HG03460 (cell line): ENCODE results near the gene HNRNPH1.

ENCODE experiments used
- ATAC-seq: cut with Tn5 transposase; IDR thresholded peaks from one replicate; pipeline ENCODE4 v1.9.1; 2021; ENCODE audit not compliant: unreplicated experiment

HNRNPH1 gene

DNA sequence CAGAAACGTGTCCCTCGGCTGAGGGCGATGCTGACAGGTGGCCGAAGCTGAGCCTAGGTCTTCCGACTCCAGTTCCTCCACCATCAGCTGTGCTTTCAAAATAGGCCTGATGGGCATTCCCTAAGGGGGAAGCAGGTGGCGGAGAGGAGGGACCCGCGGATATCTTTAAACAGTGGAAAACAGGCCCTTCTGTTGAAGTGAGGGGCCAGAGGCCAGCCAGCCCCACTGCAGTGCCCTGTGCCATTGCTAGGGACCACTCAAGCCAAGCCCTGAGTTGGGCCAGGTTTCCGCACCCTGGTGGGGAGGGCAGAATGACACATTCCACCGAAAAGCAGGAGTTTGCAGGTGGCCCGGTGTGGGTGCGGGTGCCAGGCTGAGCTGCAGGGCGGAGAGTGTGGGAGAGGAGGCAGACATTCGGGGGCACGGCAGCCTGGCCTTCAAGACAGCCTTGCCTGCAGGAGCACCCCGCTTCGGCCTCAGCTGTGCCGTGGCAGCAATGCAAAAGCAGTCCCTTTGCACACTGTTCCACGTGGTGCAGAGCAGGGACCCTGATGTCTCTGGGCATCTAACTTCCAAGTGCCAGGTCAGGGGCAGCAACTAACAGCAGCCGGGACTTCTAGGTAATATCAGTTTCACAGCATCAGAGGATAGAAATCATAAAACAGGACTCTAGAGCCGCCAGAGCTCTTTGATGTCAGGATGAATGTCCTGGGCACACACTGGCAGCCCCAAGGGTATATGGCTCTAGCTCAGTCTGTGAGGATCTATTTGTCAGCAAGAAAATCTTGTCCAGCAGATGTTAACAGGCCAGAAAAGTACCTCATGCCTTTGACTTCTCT, 17.2 kb downstream of the HNRNPH1 start:
- ATAC-seq, result no peak

DNA sequence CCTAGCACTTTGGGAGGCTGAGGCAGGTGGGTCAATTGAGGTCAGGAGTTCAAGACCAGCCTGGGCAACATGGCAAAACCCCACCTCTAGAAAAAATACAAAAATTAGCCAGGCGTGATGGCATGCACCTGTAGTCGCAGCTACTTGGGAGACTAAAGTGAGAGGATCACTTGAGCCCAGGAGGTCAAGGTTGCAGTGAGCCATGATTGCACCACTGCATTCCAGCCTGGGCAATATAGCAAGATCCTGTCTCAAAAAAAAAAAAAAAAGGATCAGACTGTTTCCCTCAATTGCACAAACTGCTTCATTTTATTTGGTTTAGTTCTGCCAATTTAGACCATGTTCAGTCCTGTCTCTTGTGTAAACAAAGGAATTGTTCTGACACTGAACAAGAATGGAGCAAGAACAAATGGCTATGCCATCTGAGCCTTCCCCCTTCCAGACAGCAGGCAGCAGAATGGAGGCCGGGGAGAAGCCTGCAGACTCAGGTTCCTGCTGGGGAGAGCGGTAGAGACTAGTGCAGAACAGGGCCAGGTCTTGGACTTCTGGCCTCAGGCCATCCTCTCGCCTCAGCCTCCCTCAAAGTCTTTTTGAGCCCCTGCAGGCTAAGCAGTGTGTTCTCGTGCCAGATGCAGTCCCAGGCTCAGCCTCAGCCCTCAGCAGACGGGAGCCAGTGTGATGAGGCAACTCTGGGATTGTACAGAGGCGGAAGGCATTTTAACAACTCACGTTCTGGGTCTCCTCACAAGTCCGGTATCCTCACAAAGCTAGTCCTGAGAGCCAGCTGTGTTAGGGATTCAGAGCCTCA, 18.2 kb downstream of the HNRNPH1 start:
- ATAC-seq, result no peak

DNA sequence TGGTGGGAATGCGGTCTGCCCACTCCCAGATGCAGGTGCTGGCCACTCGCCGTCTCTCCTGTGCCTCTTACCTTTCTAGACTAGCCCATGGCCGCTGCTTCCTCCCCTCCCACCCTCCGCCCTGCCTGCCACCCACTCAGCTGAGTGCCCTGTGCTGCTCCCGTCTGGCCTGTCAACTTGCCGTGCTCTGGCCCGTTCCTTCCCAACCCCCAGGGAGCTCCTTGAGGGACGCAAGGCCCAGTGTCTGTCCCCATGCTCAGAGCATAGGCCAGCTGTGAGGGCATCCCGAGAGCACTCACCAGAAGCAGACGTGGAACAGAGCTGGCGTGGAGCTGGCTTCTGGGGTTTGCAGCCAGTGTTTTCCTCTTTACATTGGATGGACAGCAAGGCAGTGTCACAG, 20.2 kb downstream of the HNRNPH1 start:
- no peak for ATAC-seq

DNA sequence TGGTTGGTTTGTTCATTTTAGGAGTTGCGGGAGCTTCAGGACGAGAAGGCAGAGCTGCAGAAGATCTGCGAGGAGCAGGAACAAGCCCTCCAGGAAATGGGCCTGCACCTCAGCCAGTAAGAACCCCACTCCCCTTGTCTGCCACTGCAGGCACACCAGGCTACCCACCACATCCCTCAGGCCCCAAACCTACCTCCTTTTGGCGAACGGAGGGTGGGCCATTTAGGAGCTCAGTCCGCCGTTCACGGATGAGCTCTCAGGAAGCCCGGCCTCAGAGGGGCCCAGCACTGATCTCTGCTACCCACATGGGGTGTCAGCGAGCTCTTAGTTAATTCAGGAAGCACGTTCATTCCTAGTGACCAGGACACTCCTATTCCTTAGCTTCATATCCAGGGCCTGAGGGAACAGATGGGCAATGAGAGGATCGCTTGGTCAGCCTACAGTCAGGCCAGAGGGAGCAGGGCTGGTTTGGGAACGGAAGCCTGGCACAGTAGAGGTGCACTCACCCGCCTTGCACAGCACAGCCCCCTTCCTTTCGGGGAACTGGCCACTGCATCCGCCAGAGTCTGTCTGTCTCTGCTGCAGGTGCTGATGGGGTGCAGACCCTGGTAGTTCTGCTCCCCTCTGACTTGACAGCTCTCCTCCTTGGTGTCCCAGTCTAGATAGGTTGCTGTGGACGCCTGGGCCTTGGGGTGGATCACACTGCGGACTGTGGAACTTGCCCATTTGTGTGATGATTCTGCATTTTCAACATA, 21.4 kb downstream of the HNRNPH1 start:
- no peak for ATAC-seq

DNA sequence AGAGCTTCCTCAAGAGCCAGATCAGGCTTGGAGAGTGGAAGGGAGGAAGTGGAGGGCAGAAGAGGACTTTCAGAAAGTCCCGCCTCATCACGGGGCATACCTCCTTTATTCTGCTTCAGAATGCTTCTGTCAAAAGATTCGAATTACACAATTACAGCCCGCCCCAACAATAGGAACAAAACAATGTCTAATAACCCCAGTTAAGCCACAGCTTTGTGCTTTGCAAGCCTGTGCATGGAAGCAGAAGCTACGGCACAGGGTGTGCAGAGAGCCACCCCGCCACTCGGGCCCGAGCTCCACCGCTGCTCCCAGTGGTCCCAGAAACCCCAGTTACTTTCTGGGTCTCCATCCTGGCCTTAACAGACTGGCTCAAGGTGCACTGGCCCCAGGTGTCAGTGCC, 23.5 kb downstream of the HNRNPH1 start:
- ATAC-seq, result no peak

DNA sequence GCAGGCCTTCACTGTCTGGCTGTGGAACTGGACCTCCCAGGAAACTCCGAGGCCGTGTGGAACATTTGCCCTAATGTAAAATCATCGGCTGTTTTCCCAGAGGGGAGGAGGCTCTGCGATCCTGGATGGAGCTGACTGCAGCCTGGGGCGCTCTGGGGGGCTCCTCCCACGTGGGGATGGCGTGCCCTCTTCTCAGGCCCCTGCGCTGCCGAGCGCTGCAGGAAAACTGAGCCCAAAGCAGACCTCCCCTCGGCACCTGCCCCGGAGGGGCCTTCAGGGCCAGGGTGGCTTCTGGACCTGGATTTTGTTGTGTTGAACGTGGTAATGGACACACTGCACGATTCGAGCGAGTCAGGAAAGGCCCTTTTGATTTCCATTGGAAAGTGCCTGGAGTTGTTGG, 23.9 kb downstream of the HNRNPH1 start:
- ATAC-seq, result no peak

DNA sequence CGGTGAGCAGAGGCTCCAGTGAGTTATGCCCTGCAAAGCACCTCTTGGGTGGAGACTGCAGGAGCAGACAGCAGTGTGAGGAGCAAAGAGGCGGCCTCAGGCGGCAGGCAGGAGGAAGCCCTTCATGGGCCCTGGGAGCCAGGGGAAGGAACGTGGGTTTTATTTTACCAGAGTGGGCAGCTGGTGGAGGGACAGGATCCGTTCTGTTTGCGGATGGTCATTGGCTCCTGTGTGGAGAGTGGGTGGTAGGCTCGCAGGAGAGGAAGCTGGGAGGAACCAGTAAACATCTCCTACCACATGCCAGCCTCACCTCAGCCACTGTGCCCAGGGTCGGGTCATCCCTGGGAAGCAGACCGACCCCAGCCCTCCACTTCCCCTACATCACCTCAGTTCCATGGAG, 24.4 kb downstream of the HNRNPH1 start:
- no peak for ATAC-seq

DNA sequence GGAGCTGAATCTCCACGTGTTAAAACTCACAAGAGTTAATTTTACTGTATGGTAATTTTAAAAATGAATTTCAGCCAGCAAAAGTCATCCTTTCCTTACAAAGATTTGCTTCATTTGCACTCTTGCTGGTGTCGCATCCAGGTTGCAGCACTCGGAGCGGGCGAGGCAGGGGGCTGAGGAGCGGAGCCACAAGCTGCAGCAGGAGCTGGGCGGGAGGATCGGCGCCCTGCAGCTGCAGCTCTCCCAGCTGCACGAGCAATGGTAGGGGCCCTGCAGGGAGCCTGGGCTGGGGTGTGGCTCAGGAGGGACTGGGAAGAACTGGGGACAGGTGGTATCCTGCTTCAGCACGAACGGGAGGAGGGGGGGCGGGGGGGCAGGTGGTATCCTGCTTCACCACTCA, 27.1 kb downstream of the HNRNPH1 start:
- ATAC-seq, result no peak

DNA sequence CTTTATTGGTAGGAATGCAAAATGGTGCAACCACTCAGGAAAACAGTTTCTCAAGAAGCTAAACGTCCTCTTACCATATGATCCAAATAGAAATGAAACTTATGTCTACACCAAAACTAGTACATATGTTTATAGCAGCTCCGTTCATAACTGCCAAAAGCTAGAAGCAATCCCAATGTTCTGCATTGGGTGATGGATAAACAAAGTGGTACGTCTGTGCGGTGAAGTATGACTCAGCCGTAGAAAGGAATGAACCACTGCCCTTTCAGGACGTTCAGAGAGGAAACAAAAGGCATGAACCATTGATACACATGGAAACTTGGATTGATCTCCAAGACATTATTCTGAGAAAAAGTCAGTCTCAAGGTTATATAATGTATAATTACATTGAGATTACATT, 27.6 kb downstream of the HNRNPH1 start:
- no peak for ATAC-seq

DNA sequence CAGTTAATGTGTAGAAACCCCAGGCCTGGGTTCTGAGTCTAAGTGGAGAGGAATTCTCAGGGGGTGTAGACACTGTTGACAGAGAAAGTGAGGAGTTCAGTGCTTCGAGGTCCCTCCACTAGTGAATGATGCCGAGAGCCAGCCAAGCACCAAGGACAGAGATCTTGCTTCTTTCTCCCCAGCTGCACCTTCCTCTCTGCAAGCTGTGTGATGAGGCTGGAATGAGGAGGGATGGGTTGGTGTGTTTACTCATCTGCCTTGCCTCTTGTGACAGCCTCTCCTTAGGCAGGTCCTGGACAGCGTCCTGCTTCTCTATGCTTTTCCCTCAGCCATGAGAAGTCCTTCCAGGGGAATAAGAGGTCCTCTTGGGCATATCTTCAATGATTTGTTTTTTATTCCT, 35.3 kb downstream of the HNRNPH1 start:
- no peak for ATAC-seq

DNA sequence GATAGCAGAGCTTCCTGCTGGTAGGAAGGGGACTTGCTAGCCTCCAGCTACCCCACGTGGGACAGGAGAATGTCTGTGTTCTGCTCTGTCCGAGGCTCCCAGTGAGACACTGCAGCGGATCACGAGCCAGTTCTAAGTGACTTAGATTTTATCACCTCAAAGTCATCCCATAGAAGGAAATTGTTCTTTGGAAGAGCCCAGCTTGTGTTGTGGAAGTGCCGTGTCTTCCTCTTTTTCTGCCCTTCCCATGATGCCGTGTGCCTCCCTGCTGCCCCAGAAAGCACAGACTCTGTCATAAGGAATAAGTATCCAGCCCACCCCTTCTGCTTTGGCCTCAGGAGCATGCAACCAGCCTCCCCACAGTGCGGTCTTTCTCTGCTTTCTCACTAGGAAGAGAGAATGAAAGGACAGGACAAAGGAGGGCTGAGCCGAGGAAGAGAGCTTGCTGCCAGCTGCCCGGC, 37.5 kb downstream of the HNRNPH1 start:
- no peak for ATAC-seq

DNA sequence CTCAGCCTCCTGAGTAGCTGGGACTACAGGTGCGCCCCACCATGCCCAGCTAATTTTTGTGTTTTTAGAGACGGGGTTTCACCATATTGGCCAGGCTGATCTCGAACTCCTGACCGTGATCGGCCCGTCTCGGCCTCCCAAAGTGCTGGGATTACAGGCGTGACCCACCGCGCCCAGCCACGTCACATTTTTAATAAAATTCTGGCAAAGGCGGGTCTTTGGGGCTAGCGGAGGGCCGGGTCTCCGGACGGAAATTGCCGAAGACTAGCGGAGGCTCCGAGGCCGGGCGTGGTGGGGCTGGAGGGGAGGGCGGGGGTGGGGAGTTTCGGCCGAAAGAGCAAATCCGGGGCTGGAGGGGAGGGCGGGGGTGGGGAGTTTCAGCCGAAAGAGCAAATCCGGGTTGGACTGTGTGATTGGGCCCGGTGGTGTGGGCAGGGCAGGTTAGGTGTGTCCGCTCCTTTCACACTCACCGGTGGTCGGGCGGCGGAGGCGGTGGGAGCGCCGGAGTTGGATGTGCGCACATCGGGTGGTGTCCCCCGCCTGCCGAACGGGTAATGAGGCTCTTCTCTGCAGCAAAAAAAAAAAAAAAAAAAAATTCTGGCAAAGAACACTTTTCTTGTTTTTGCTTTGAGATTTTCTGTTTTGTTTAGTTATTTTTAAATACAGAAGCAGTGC, 46.0 kb downstream of the HNRNPH1 start:
- ATAC-seq, result no peak

DNA sequence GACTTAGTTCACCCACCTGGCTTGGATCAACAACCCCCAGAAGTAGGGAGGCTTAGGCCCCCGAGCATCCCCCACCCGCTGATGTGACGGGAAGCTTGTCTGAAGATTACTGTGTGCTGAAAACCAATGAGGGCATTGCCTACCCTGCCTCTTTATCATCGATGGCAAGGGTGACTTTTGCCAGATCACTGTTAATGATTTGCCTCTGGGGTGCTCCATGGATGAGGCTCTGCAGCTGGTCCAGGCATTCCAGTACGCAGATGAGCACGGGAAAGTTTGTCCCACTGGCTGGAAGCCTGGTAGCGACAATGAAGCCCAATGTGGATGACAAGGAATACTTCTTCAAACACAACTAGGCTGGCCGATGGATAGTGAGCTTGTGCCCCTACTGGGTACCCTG, 51.1 kb downstream of the HNRNPH1 start:
- no peak for ATAC-seq

DNA sequence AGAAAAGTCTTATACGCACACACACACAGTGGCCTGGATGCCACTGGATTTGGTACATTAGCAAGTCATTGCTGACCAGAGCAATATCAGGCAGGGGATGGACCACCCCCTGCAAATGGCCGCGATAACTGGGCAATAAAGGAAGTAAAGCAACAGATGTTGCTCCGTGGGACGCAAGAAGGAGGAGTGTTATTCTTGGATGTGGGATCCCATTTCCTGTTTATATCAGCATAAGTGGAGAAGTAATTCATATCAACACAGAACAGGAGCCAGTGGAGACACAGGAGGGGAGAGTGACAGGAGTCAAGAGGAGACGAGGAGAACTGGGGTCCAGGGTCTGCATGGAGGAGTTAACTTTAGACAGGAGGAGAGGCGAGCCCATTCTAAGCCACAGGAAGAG, 54.8 kb downstream of the HNRNPH1 start:
- ATAC-seq, result no peak

DNA sequence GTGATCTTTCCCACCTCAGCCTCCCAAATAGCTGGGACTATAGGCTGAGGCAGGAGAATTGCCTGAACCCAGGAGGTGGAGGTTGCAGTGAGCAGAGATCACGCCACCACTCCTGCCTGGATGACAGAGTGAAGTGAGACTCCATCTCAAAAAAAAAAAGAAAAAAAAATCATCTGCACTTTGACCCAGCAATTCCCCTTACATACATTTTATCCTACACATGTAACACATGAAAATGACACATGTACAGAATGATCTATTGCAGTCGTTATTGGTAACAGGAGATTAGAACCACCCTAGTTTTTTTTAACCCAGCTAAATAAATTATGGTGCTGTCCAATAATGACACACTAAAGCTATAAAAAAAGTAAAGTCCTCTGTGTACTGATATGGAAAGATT, 58.9 kb downstream of the HNRNPH1 start:
- no peak for ATAC-seq
